AG09309 (cell line): Measurements from ENCODE around the gene CGB1.

Experiments
- DNase-seq: peaks from one replicate; pipeline ENCODE4 v3.0.0-alpha.2; 2010; ENCODE audit warnings: low read depth
- H3K4me3 ChIP-seq: 2 replicates; pipeline ENCODE4 v1.5.1; 2011; ENCODE audit warnings: mild to moderate bottlenecking, low read depth, low read length, moderate library complexity; ENCODE audit not compliant: control insufficient read depth
- TF ChIP-seq, protein P1 (sequence below): IDR thresholded peaks from 2 replicates; pipeline ENCODE4 v1.5.1; 2011; ENCODE audit warnings: mild to moderate bottlenecking, low read depth, low read length, inconsistent platforms; ENCODE audit not compliant: insufficient read depth, control insufficient read depth; ENCODE audit errors: missing control alignments

CGB1 gene

DNA sequence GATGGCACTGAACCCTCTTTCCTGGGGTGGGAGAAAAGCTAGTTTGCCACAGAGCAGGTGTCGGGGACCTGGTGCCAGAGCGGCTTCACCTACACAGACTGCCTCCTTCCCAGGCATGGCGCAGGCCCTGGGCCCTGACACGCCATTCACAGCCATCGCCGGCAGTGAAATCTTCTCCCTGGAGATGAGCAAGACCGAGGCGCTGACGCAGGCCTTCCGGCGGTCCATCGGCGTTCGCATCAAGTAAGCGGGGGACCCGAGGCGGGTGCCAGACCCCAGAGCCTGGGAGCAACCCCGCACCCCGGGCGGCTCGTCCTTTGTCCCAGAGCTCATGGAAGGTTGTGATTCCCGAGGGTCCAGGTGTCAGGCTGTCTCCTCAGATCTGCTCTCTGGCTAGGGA is 29.8 kb downstream of the CGB1 start:
- no peak overlapping the region for H3K4me3 ChIP-seq
- no peak for DNase-seq
- TF ChIP-seq, protein P1, sequence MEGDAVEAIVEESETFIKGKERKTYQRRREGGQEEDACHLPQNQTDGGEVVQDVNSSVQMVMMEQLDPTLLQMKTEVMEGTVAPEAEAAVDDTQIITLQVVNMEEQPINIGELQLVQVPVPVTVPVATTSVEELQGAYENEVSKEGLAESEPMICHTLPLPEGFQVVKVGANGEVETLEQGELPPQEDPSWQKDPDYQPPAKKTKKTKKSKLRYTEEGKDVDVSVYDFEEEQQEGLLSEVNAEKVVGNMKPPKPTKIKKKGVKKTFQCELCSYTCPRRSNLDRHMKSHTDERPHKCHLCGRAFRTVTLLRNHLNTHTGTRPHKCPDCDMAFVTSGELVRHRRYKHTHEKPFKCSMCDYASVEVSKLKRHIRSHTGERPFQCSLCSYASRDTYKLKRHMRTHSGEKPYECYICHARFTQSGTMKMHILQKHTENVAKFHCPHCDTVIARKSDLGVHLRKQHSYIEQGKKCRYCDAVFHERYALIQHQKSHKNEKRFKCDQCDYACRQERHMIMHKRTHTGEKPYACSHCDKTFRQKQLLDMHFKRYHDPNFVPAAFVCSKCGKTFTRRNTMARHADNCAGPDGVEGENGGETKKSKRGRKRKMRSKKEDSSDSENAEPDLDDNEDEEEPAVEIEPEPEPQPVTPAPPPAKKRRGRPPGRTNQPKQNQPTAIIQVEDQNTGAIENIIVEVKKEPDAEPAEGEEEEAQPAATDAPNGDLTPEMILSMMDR = no peak

DNA sequence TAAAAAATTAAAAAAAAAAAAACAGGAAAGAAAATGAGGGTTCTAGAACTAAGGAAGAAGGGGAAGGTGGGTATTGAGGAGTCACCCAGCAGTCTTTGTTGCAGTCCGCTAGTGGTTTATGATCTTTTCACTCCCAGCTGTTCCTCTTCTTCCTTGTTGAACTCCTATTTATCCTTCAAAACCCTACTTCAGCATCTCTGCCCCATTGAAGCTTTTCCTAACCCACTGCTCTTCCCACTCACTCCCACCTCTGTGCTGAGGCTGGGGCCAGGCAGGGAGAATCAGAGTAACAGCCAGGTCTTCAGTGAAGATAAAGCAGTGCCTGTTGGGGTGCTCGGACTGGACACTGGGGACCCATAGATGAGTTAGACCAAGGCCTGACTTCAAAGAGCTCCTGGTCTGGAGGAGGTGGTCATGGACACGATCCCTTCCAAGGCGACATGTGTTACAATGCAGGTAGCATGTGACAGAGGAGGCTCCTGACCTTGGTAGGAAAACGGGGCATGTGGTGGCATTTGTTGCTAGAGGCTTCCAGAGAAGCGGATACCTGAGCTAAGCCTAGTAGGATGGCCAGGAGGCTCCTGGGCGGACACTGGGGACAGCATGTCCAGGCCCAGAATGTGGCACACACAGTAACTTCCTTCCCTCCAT is 31.6 kb downstream of the CGB1 start:
- no peak for DNase-seq
- H3K4me3 ChIP-seq = no peak overlapping the region
- TF ChIP-seq, protein P1 = no peak

DNA sequence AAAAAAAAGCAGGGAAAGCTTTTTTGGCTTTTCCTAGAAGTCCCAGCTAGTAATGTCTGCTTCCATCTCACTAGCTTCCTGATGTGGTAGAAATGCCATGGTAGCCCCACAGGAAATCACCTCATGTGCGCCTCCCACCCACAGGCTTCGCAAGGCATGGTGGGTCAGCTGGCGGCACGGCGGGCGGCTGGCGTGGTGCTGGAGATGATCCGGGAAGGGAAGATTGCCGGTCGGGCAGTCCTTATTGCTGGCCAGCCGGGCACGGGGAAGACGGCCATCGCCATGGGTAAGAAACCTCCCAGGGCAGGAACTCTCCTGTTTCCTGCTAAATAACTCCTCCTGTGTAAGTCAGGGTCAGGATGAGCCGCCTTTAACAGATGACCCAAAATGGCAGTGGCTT is 32.6 kb downstream of the CGB1 start:
- no peak for DNase-seq
- TF ChIP-seq, protein P1 = no peak
- H3K4me3 ChIP-seq = no peak overlapping the region

DNA sequence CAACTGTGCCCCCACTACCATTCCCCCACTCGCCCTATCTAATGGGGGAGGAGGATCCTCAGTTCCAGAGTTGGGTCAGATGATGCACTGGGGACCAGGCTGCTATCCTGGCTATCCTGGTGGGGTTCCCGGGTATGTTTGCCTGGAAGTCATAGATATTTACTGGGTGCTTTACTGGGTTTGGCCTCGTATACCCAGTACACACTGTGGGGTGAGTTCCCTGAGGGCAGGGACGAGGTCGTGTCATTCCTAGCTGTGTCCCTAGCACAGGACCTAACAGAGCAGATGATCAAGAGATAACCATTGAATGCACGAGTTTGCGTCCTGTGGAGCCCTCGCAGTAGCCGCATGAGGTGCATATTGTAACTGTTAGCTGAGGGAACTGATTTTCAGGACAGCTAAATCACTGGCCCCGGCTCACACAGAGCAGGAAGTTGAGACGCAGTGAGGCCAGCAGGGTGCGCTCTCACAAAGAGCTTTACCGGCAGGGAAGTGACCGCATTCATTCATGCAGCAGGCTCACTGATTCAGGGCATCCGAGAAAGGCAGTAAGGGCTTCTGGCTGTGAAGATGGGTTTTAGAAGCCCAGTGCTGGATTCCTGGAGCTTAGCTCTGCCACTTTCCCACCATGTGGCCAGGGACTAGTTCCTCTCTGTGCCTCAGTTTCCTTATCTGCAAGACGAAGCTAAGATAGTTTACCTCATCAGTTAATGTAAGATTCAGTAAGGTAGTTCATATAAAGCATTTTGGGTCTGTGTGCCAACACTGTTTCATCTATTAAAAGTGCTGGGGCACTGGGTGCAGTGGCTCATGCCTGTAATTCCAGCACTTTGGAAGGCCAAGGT is 37.0 kb downstream of the CGB1 start:
- no peak for DNase-seq

DNA sequence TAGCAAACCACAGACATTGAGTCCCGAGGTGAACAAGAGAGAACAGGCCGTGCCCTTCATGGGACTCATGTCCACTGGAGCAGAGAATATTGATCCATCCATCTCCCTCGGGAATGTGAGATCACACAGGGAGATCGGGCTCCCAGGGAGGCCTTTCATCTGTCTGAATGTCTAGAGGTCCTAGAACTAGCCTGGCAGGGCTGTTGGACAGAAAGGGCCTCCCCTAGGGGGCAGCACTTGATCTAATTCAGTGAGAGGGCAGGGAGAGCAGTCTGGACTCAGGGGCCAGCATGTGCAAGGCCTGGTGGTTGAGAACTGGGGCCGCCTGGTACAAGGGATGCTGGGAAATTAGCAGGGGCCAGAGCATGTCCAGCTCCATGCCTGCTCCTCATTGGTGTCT is 38.7 kb downstream of the CGB1 start:
- TF ChIP-seq, protein P1 = peak; percentile 60
- no peak for DNase-seq
- no peak overlapping the region for H3K4me3 ChIP-seq

More for the DNA sequence above, 37.0 kb downstream of the CGB1 start:
- no peak overlapping the region for H3K4me3 ChIP-seq
- TF ChIP-seq, protein P1 = peak; percentile 80

DNA sequence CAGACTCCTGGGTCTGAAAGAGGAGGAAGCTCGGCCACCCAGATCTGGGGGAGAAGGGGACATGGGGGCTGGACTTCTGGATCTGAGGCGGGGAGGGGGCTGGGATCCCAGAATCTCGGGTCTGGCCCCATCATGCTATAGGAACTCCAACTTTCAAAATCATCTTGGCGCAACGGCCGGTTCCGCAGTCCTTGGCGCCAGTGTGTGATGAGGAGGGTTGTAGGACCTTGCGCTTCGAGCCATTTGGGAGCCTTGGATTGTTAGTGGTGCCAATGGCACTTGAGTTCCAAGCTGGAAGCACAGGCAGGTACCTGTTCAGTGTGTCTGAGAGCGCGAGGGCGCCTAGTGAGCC is 42.7 kb downstream of the CGB1 start:
- TF ChIP-seq, protein P1 = no peak
- H3K4me3 ChIP-seq = peak overlapping the region; percentile 88
- no peak for DNase-seq
